Stimulated activated CD4-positive, alpha-beta T cell treated with anti-CD3 and anti-CD28 coated beads, Interleukin-1b, Interleukin-23, amount 100 ng/mL, for 4 hours (primary cell): ENCODE data around the gene SPATS2.
"Not testable (repeated sequence)": the region's sequence is repeated elsewhere in the genome, so short reads cannot be mapped to it uniquely, and the experiment has no call there.

Experiments
- DNase-seq, 2 donors: peaks; one replicate each; pipeline ENCODE4 v3.0.0-alpha.2; 2020; ENCODE audit warnings: low read depth in 2 of 2

SPATS2 gene

GRCh38 chr12:49349266-49349665 is 18.0 kb upstream of the SPATS2 start:
- no peak for DNase-seq

- DNase-seq, result no peak
These were observed 14.9 kb upstream of the SPATS2 start for GRCh38 chr12:49352351-49352750.

- DNase-seq, result no peak
These were observed 11.3 kb upstream of the SPATS2 start for GRCh38 chr12:49355913-49356312.

GRCh38 chr12:49357103-49357678 is 10.1 kb upstream of the SPATS2 start:
- DNase-seq, result no peak

GRCh38 chr12:49358483-49359141 is 8.7 kb upstream of the SPATS2 start:
- DNase-seq, result no peak

- DNase-seq, result no peak
These were observed 7.6 kb upstream of the SPATS2 start for GRCh38 chr12:49359671-49360070.

- DNase-seq, result no peak
These were observed 5.2 kb upstream of the SPATS2 start for GRCh38 chr12:49362077-49362476.

- DNase-seq, result no peak
These were observed 2.3 kb upstream of the SPATS2 start for GRCh38 chr12:49364989-49365388.

- no peak for DNase-seq
These were observed 1.7 kb upstream of the SPATS2 start for GRCh38 chr12:49365542-49365941.

- no peak for DNase-seq
These were observed 1.1 kb upstream of the SPATS2 start for GRCh38 chr12:49366096-49366651.

GRCh38 chr12:49366652-49367380 is 446 bp upstream of the SPATS2 start:
- peak; percentile 72 to 85 for DNase-seq

- no peak for DNase-seq
These were observed 958 bp downstream of the SPATS2 start for GRCh38 chr12:49368240-49368600.

- no peak for DNase-seq
These were observed 2.3 kb downstream of the SPATS2 start for GRCh38 chr12:49369411-49370145.

- no peak for DNase-seq
These were observed 3.3 kb downstream of the SPATS2 start for GRCh38 chr12:49370539-49370938.

- no peak for DNase-seq
These were observed 8.1 kb downstream of the SPATS2 start for GRCh38 chr12:49375406-49375805.

- no peak for DNase-seq
These were observed 10.1 kb downstream of the SPATS2 start for GRCh38 chr12:49377386-49377785.

GRCh38 chr12:49380184-49380583 is 12.9 kb downstream of the SPATS2 start:
- not testable (repeated sequence) for DNase-seq

- peak; percentile 39 to 55 for DNase-seq
These were observed 21.6 kb downstream of the SPATS2 start for GRCh38 chr12:49388682-49389386.

GRCh38 chr12:49389387-49389703 is 22.1 kb downstream of the SPATS2 start:
- no peak for DNase-seq

GRCh38 chr12:49397000-49397399 is 29.7 kb downstream of the SPATS2 start:
- DNase-seq, result no peak

- DNase-seq, result no peak
These were observed 33.0 kb downstream of the SPATS2 start for GRCh38 chr12:49400304-49400703.

GRCh38 chr12:49403971-49404450 is 36.7 kb downstream of the SPATS2 start:
- DNase-seq, result no peak
